DOHH2 (cell line): ENCODE data around the gene ANAPC2.

Experiments used
- CTCF ChIP-seq: fragments of 200-600 bp; sonication (generic); IDR thresholded peaks from one replicate; pipeline ENCODE4 v1.5.1; 2014; ENCODE audit warnings: antibody characterized with exemption, mild to moderate bottlenecking, low read depth, low read length; ENCODE audit not compliant: poor library complexity, severe bottlenecking
- EZH2phosphoT487 ChIP-seq: fragments of 200-600 bp; sonication (generic); IDR thresholded peaks from 2 replicates; pipeline ENCODE4 v1.6.1; 2017; ENCODE audit warnings: borderline replicate concordance, mild to moderate bottlenecking, antibody characterized with exemption, low read length, moderate library complexity, mixed read lengths

- TF ChIP-seq CTCF (no peak), EZH2phosphoT487 (no peak)
These were observed 2.4 kb downstream of the ANAPC2 start for GRCh38 chr9:137185921-137186320.
